ENCODE data around the gene TRPC1.

Gene TRPC1

DNA sequence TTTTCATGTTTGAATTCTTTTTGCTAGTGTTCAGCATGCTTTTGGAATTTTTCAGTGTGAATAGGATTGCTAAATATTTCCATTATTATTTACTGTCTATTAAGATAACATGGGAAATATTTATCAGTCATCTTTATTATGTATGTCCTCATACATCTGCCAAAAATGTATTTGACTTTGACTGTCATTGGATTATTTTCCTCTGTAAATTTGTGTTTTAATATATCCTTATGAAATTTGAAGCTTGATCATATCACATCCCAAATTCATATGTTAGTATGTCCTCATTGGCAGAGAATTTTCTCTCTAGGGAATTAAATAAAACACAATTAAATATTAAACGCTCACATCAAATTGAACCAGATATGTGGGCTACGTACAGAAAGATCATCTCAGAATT, 32.3 kb upstream of the TRPC1 start:
- TF ChIP-seq SIN3A (IDR thresholded peaks at IDR 0.05; ENCODE audit: borderline replicate concordance, insufficient read depth, low read length) (no peak), TAF1 (IDR thresholded peaks at IDR 0.05; ENCODE audit: borderline replicate concordance, insufficient read depth, low read length) (no peak), REST (IDR thresholded peaks at IDR 0.05; ENCODE audit: insufficient read depth in 1 of 2, low read depth in 2 of 2, low read length in 2 of 2) (no peak), FOXP2 (optimal IDR thresholded peaks at IDR 0.05; ENCODE audit: borderline replicate concordance, extremely low read depth, extremely low read length, insufficient read depth) (no peak), POLR2AphosphoS5 (IDR thresholded peaks at IDR 0.05; ENCODE audit: low read depth, low read length) (no peak)

- no peak for TF ChIP-seq SIN3A (IDR thresholded peaks at IDR 0.05; ENCODE audit: borderline replicate concordance, insufficient read depth, low read length)
- no peak for TF ChIP-seq REST (IDR thresholded peaks at IDR 0.05; ENCODE audit: insufficient read depth in 1 of 2, low read depth in 2 of 2, low read length in 2 of 2)
- no peak for TF ChIP-seq FOXP2 (optimal IDR thresholded peaks at IDR 0.05; ENCODE audit: borderline replicate concordance, extremely low read depth, extremely low read length, insufficient read depth)
- TF ChIP-seq TAF1 (IDR thresholded peaks at IDR 0.05; ENCODE audit: borderline replicate concordance, insufficient read depth, low read length): no peak
- TF ChIP-seq POLR2AphosphoS5 (IDR thresholded peaks at IDR 0.05; ENCODE audit: low read depth, low read length): no peak
Measured at GRCh38 chr3:142693136-142693853, 30.5 kb upstream of the TRPC1 start.

GRCh38 chr3:142694225-142694624, 29.6 kb upstream of the TRPC1 start:
- TF ChIP-seq FOXP2 (optimal IDR thresholded peaks at IDR 0.05; ENCODE audit: borderline replicate concordance, extremely low read depth, extremely low read length, insufficient read depth) (no peak), POLR2AphosphoS5 (IDR thresholded peaks at IDR 0.05; ENCODE audit: low read depth, low read length) (no peak), REST (IDR thresholded peaks at IDR 0.05; ENCODE audit: insufficient read depth in 1 of 2, low read depth in 2 of 2, low read length in 2 of 2) (no peak), SIN3A (IDR thresholded peaks at IDR 0.05; ENCODE audit: borderline replicate concordance, insufficient read depth, low read length) (no peak), TAF1 (IDR thresholded peaks at IDR 0.05; ENCODE audit: borderline replicate concordance, insufficient read depth, low read length) (no peak)

DNA sequence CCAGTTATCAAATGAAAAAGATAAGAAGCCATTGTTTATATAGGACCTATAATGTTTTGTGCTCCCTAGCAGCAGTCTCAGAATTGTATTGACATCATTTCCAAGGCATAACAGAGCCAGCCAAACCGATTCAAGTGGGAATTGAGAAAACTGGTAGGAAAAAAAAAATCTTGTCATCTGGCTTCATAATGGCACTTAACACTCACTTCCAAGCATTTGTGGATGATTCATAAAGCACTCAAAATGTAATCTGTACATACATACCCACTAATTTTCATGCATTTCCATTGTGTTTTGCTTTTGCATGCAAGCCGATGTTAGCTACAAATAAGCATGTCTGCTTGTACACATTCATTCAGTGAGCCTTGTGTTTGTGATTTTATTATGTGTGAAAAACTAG, 18.6 kb upstream of the TRPC1 start:
- TF ChIP-seq SIN3A (IDR thresholded peaks at IDR 0.05; ENCODE audit: borderline replicate concordance, insufficient read depth, low read length) (no peak), REST (IDR thresholded peaks at IDR 0.05; ENCODE audit: insufficient read depth in 1 of 2, low read depth in 2 of 2, low read length in 2 of 2) (no peak), TAF1 (IDR thresholded peaks at IDR 0.05; ENCODE audit: borderline replicate concordance, insufficient read depth, low read length) (no peak), POLR2AphosphoS5 (IDR thresholded peaks at IDR 0.05; ENCODE audit: low read depth, low read length) (no peak)

Data from PFSK-1 (cell line).